SK-N-SH (cell line): ENCODE measurements around the gene PRR19. TPM values are rescaled to one million over a fixed set of nuclear protein-coding genes. Genes with fewer than 3 reads are reported as not detected.

Experiments used
- CTCF ChIA-PET: fragments of 300-600, 350-600 bp; formaldehyde crosslinking; extraction: SDS; loops from one replicate; lab custom pipeline; 2021; lab: Yijun Ruan, JAX
- POLR2A ChIA-PET: fragments of 350-600 bp; sonication (Branson Sonifier 250); formaldehyde crosslinking; extraction: SDS; loops from one replicate; lab custom pipeline; 2020; ENCODE audit warnings: antibody characterized with exemption, inconsistent platforms; lab: Yijun Ruan, JAX
- DNase-seq: peaks from one replicate; pipeline ENCODE4 v3.0.0; 2012
- H2AFZ ChIP-seq: fragments of 200-600 bp; sonication (generic); 2 replicates; pipeline ENCODE4 v1.8.1; 2016; ENCODE audit warnings: antibody characterized with exemption, mild to moderate bottlenecking, low read depth
- H3F3A ChIP-seq: fragments of 200-600 bp; sonication (generic); replicated peaks from 2 replicates; pipeline ENCODE3; 2016; ENCODE audit warnings: antibody characterized with exemption, mild to moderate bottlenecking; ENCODE audit not compliant: insufficient read depth
- H3K27ac ChIP-seq, 2 experiments: fragments of 200-500 bp in 1 of 2; fragments of 200-600 bp in 1 of 2; sonication (Bioruptor generic) in 1 of 2; sonication (generic), shearing (Covaris generic) in 1 of 2; 2 replicates each; pipeline versions ENCODE4 v1.5.1 to v1.6.1; 2014 to 2016; ENCODE audit warnings: low read depth in 2 of 2, inconsistent platforms in 1 of 2, low read length in 1 of 2, mild to moderate bottlenecking in 1 of 2, mixed read lengths in 1 of 2
- H3K27me3 ChIP-seq: fragments of 200-600 bp; sonication (generic), shearing (Covaris generic); 2 replicates; pipeline ENCODE4 v1.6.1; 2016; ENCODE audit warnings: mixed run types; ENCODE audit not compliant: insufficient read depth
- H3K36me3 ChIP-seq, 2 experiments: fragments of 200-500 bp in 1 of 2; fragments of 200-600 bp in 1 of 2; sonication (Bioruptor generic) in 1 of 2; sonication (generic) in 1 of 2; replicated peaks in 1 of 2; 2 replicates each; pipeline versions ENCODE3 to v1.5.1; 2014 to 2016; ENCODE audit warnings: low read length in 1 of 2, mild to moderate bottlenecking in 1 of 2; ENCODE audit not compliant: insufficient read depth in 2 of 2, control insufficient read depth in 1 of 2
- H3K4me1 ChIP-seq, 2 experiments: fragments of 200-500 bp in 1 of 2; fragments of 200-600 bp in 1 of 2; sonication (Bioruptor generic) in 1 of 2; sonication (generic), shearing (Covaris generic) in 1 of 2; 2 replicates each; pipeline versions ENCODE4 v1.5.1 to v1.6.1; 2014 to 2016; ENCODE audit warnings: low read depth in 1 of 2, low read length in 1 of 2, mixed run types in 1 of 2; ENCODE audit not compliant: insufficient read depth in 2 of 2, control insufficient read depth in 1 of 2
- H3K4me2 ChIP-seq: fragments of 200-600 bp; sonication (generic), shearing (Covaris generic); 2 replicates; pipeline ENCODE4 v1.6.1; 2017; ENCODE audit warnings: mixed run types
- H3K4me3 ChIP-seq, 2 experiments: fragments of 200-500 bp in 1 of 2; fragments of 200-600 bp in 1 of 2; sonication (Bioruptor generic) in 1 of 2; sonication (generic), shearing (Covaris generic) in 1 of 2; 2 replicates each; pipeline versions ENCODE4 v1.5.1 to v1.8.1; 2014 to 2016; ENCODE audit warnings: low read depth in 2 of 2, inconsistent platforms in 1 of 2, low read length in 1 of 2, mild to moderate bottlenecking in 1 of 2, mixed read lengths in 1 of 2, moderate library complexity in 1 of 2
- H3K79me2 ChIP-seq: fragments of 200-600 bp; sonication (generic); 2 replicates; pipeline ENCODE4 v1.8.1; 2017; ENCODE audit warnings: mild to moderate bottlenecking; ENCODE audit not compliant: insufficient read depth
- H3K9ac ChIP-seq: fragments of 200-600 bp; sonication (generic); 2 replicates; pipeline ENCODE4 v1.6.1; 2017; ENCODE audit warnings: mixed run types
- H3K9me2 ChIP-seq: fragments of 200-600 bp; sonication (generic); 2 replicates; pipeline ENCODE4 v1.6.1; 2017; ENCODE audit warnings: mixed run types
- H3K9me3 ChIP-seq: fragments of 200-600 bp; sonication (generic); 2 replicates; pipeline ENCODE4 v1.6.1; 2017; ENCODE audit warnings: mixed run types, mild to moderate bottlenecking, moderate library complexity
- H4K20me1 ChIP-seq: fragments of 200-600 bp; sonication (generic); 2 replicates; pipeline ENCODE4 v1.6.1; 2017; ENCODE audit warnings: mild to moderate bottlenecking, mixed run types; ENCODE audit not compliant: insufficient read depth
- CTCF ChIP-seq: fragments of 200-600 bp; sonication (generic); IDR thresholded peaks from 2 replicates; pipeline ENCODE4 v1.6.1; 2017; ENCODE audit warnings: antibody characterized with exemption, mild to moderate bottlenecking, moderate library complexity
- EZH2phosphoT487 ChIP-seq: fragments of 200-600 bp; sonication (generic); IDR thresholded peaks from 2 replicates; pipeline ENCODE4 v1.6.1; 2017; ENCODE audit warnings: low read depth, mixed run types, mild to moderate bottlenecking, antibody characterized with exemption, moderate library complexity, borderline replicate concordance
- FOXJ3 ChIP-seq: sonication (generic); formaldehyde crosslinking; IDR thresholded peaks from 2 replicates; pipeline ENCODE4 v1.5.1; 2020; ENCODE audit warnings: mild to moderate bottlenecking, missing genetic modification reagents
- GATA2 ChIP-seq: sonication (generic); formaldehyde crosslinking; IDR thresholded peaks from 2 replicates; pipeline ENCODE4 v1.5.0; 2020; ENCODE audit warnings: mild to moderate bottlenecking, missing genetic modification reagents
- MXI1 ChIP-seq: IDR thresholded peaks from 2 replicates; pipeline ENCODE4 v1.6.1; 2012; ENCODE audit warnings: mild to moderate bottlenecking, low read depth, low read length, improper control_type of control experiment
- NFIC ChIP-seq: IDR thresholded peaks from 2 replicates; pipeline ENCODE4 v1.4.0; 2012; ENCODE audit warnings: borderline replicate concordance
- RAD21 ChIP-seq: IDR thresholded peaks from 2 replicates; pipeline ENCODE4 v1.6.1; 2012; ENCODE audit warnings: mild to moderate bottlenecking, low read length
- RCOR1 ChIP-seq: fragments of 150-350 bp; IDR thresholded peaks from 2 replicates; pipeline ENCODE4 v1.6.1; 2017; ENCODE audit warnings: antibody characterized with exemption, low read length
- TAF1 ChIP-seq: IDR thresholded peaks from 2 replicates; pipeline ENCODE4 v1.6.1; 2012; ENCODE audit warnings: low read depth, mild to moderate bottlenecking, low read length, moderate library complexity, borderline replicate concordance
- TEAD4 ChIP-seq: IDR thresholded peaks from 2 replicates; pipeline ENCODE4 v1.4.0; 2012; ENCODE audit warnings: mild to moderate bottlenecking, borderline replicate concordance; ENCODE audit not compliant: insufficient read depth
- WGBS: methylation state at CpG from one replicate; pipeline ENCODE4 v1.1.6; 2017; ENCODE audit warnings: low lambda C conversion rate; 5-methylcytosine and 5-hydroxymethylcytosine counted together
- polyA plus RNA-seq, 3 experiments: library from polyadenylated mRNA; depleted of rRNA; stranded (reverse); fragments of >200 nt; gene quantifications; 2 replicates each; pipeline ENCODE4 v1.2.3, GENCODE V29; 2012

PRR19 gene
- polyA plus RNA-seq, 1 of the 3 experiments (the other 2 are of a cell fraction): 1.3 TPM

- H3K9me2 ChIP-seq: no peaks in the 10 kb centered on the region
- 20% methylated on average over 14 of the region's 37 CpGs for WGBS
- H3K27me3 ChIP-seq: no peaks in the 10 kb centered on the region
- peak overlapping the region; percentile 69 to 71 for H3K27ac ChIP-seq
- no peaks in the 10 kb centered on the region for H3F3A ChIP-seq
- peak overlapping the region; percentile 99 for H2AFZ ChIP-seq
- H3K4me3 ChIP-seq: peak overlapping the region; percentile 80 to 99
- DNase-seq: peak; percentile 62
- peaks cover 39% of the 10 kb centered on the region for H3K79me2 ChIP-seq
- H3K9ac ChIP-seq: peak overlapping the region; percentile 93
- H3K9me3 ChIP-seq: no peaks in the 10 kb centered on the region
- ChIA-PET CTCF (no interaction called here), POLR2A (no interaction called here)
- no peak for TF ChIP-seq TEAD4
- peak; percentile 34 for TF ChIP-seq CTCF
- H3K36me3 ChIP-seq: no peaks in the 10 kb centered on the region
- H3K4me2 ChIP-seq: peak overlapping the region; percentile 99
- peaks cover 8 to 16% of the 10 kb centered on the region in 2 experiments; a peak in 1 of 4 replicates for H3K4me1 ChIP-seq
- no peaks in the 10 kb centered on the region; the same call in 1 of the 2 replicates for H4K20me1 ChIP-seq
Observed at GRCh38 chr19:42325896-42326771, 24.2 kb downstream of the PRR19 start.

GRCh38 chr19:42326969-42327368, 25.0 kb downstream of the PRR19 start:
- H3K9me2 ChIP-seq: no peaks in the 10 kb centered on the region
- H3K9ac ChIP-seq: peak overlapping the region; percentile 93; the same call in 1 of the 2 replicates
- H3K4me3 ChIP-seq: peak overlapping the region in 1 of 2 experiments; percentile 99; a peak in 2 of 4 replicates
- H3K4me1 ChIP-seq: peaks cover 8 to 16% of the 10 kb centered on the region in 2 experiments; a peak in 1 of 4 replicates
- H3K9me3 ChIP-seq: no peaks in the 10 kb centered on the region
- H3K27me3 ChIP-seq: no peaks in the 10 kb centered on the region
- no peak overlapping the region for H2AFZ ChIP-seq
- peaks cover 39% of the 10 kb centered on the region for H3K79me2 ChIP-seq
- DNase-seq: no peak
- H3F3A ChIP-seq: no peaks in the 10 kb centered on the region
- H3K4me2 ChIP-seq: peak overlapping the region; percentile 99
- H3K27ac ChIP-seq: no peak overlapping the region
- ChIA-PET POLR2A (no interaction called here), CTCF (interaction anchor here (1.2 kb wide), 1 partner anchor 47 kb away, joined by 3 read pairs; no protein-coding TSS in a partner anchor)
- no peaks in the 10 kb centered on the region for H3K36me3 ChIP-seq
- TF ChIP-seq GATA2 (CRISPR knock-in tag): no peak
- TF ChIP-seq RAD21: no peak
- TF ChIP-seq MXI1: no peak
- TF ChIP-seq FOXJ3: no peak
- TF ChIP-seq EZH2phosphoT487: no peak
- TF ChIP-seq RCOR1: no peak
- TF ChIP-seq TAF1: no peak
- TF ChIP-seq NFIC: no peak
- TF ChIP-seq, all 33 proteins: peak for 0
- H4K20me1 ChIP-seq: no peaks in the 10 kb centered on the region; the same call in 1 of the 2 replicates
